ENCODE measurements around the gene SNX5. TPM values are rescaled to one million over a fixed set of nuclear protein-coding genes. Genes with fewer than 3 reads are reported as not detected.

Gene SNX5
- total and polyA plus RNA-seq, 2 of the 8 experiments (the other 6 are each of a cell fraction or from before 2014, with no cell fraction given): 155 to 194 TPM

DNA sequence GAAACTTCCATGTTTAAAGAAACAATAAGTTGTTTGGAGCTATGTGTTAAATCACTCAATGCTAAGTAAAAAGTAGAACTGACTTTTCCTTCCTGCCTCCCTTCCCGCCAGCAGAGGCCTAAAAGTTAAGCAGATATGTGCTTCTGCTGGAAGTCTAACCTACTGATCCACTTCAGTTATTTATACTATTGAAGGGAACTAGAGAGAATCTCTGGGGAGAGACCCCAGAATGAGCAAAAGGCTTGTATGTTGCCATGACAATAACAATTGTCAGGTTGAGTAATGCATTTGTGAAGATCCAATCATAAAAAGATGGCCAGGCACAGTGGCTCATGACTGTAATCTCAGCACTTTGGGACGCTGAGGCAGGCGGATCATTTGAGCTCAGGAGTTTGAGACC lies 25.0 kb upstream of the SNX5 start:
- no peak overlapping the region for H4K8ac ChIP-seq (ENCODE audit: extremely low read depth, insufficient read depth, low read length)
- no peak overlapping the region for H2BK15ac ChIP-seq (ENCODE audit: low read length)
- no peaks in the 10 kb centered on the region for H3K9me3 ChIP-seq (ENCODE audit: insufficient read depth in 2 of 2, low read depth in 1 of 2, low read length in 1 of 2)
- no peak overlapping the region for H3K23ac ChIP-seq (ENCODE audit: insufficient read length)
- DNase-seq (ENCODE audit: low read depth in 1 of 2, low spot score in 2 of 2): no peak
- H2BK5ac ChIP-seq (ENCODE audit: low read depth, low read length): no peak overlapping the region
- no peak overlapping the region for H3K4me2 ChIP-seq (ENCODE audit: insufficient read depth in 1 of 2, low read depth in 2 of 2, low read length in 2 of 2)
- no peaks in the 10 kb centered on the region for H3K4me1 ChIP-seq (replicated peaks in 1 of 4; ENCODE audit: control insufficient read depth in 3 of 4, insufficient read depth in 4 of 4, low read length in 3 of 4)
- H3K9ac ChIP-seq (replicated peaks in 1 of 4; ENCODE audit: extremely low read depth in 1 of 4, low read depth in 3 of 4, low read length in 3 of 4): no peak overlapping the region
- POLR2A ChIA-PET (ENCODE audit: partially characterized antibody): interaction anchor here (1.1 to 31.5 kb wide), 4 partner anchors 10 to 32 kb away, joined by 3 to 424 read pairs (median 6); partner anchors contain the start of genes MGME1 and SNX5
- CTCF ChIA-PET (ENCODE audit: partially characterized antibody): interaction anchor here (0.6 to 4.1 kb wide), 5 partner anchors 11 to 37 kb away, joined by 3 to 27 read pairs (median 3); no protein-coding TSS in a partner anchor
- WGBS, 2 experiments (ENCODE audit: extremely low coverage in 1 of 2, insufficient coverage in 1 of 2, insufficient read length in 1 of 2, insufficient replicate concordance in 2 of 2, low coverage in 1 of 2, low lambda C conversion rate in 2 of 2, missing lambda C conversion rate in 1 of 2): 89% methylated on average over 3 of the region's 3 CpGs; no CpG with 5 or more reads in 1 of the 2 experiments
- H2AFZ ChIP-seq (ENCODE audit: low read length): no peak overlapping the region
- no peak overlapping the region for H3K56ac ChIP-seq (replicated peaks; ENCODE audit: insufficient read length, low read depth, low read length)
- H3K4ac ChIP-seq (replicated peaks; ENCODE audit: insufficient read length, low read depth, low read length): no peak overlapping the region
- H4K91ac ChIP-seq (replicated peaks; ENCODE audit: insufficient read length, low read length): no peak overlapping the region
- no peak overlapping the region for H2AK5ac ChIP-seq (ENCODE audit: low read depth, low read length)
- FAIRE-seq: no peak
- H3K27ac ChIP-seq (ENCODE audit: low read depth, low read length): no peak overlapping the region
- no peaks in the 10 kb centered on the region for H3K79me1 ChIP-seq (ENCODE audit: low read depth, low read length)
- H2BK12ac ChIP-seq (ENCODE audit: low read depth, low read length): no peak overlapping the region
- no peak for TF ChIP-seq SIN3A (conservative IDR thresholded peaks at IDR 0.05 in 1 of 2, IDR thresholded peaks at IDR 0.05 in 1 of 2; ENCODE audit: low read depth in 1 of 2, low read length in 2 of 2)
- TF ChIP-seq SP1 (IDR thresholded peaks at IDR 0.05; ENCODE audit: low read depth, low read length): no peak
- no peak for TF ChIP-seq SRF (IDR thresholded peaks at IDR 0.05; ENCODE audit: low read depth, low read length)
- TF ChIP-seq CHD2 (IDR thresholded peaks at IDR 0.05; ENCODE audit: low read length): no peak
- no peak for TF ChIP-seq HDAC2 (IDR thresholded peaks at IDR 0.05; ENCODE audit: borderline replicate concordance in 1 of 2, low read depth in 2 of 2, low read length in 2 of 2)
- TF ChIP-seq CHD1 (IDR thresholded peaks at IDR 0.05; ENCODE audit: low read depth, low read length): no peak
- TF ChIP-seq SP2 (IDR thresholded peaks at IDR 0.05; ENCODE audit: low read length): no peak
- TF ChIP-seq KDM1A (IDR thresholded peaks at IDR 0.05; ENCODE audit: borderline replicate concordance, low read length): no peak
- TF ChIP-seq BACH1 (IDR thresholded peaks at IDR 0.05; ENCODE audit: low read length): no peak
- no peak for TF ChIP-seq EP300 (IDR thresholded peaks at IDR 0.05; ENCODE audit: borderline replicate concordance in 1 of 2, low read depth in 2 of 2, low read length in 2 of 2)
- TF ChIP-seq BRCA1 (IDR thresholded peaks at IDR 0.05; ENCODE audit: low read depth, low read length): no peak
- no peak for TF ChIP-seq SUZ12 (IDR thresholded peaks at IDR 0.05; ENCODE audit: low read length)
- TF ChIP-seq PHF8 (conservative IDR thresholded peaks at IDR 0.05; ENCODE audit: low read depth, low read length): no peak
- no peaks in the 10 kb centered on the region; a peak in 1 of 4 replicates for H3K79me2 ChIP-seq (ENCODE audit: control insufficient read depth in 1 of 2, insufficient read depth in 2 of 2, low read length in 2 of 2)
- H3K18ac ChIP-seq (ENCODE audit: extremely low read depth, low read length): no peak overlapping the region
- peaks cover 7 to 31% (median 16%) of the 10 kb centered on the region in 4 experiments; a peak in 7 of 8 replicates for H3K36me3 ChIP-seq (ENCODE audit: control insufficient read depth in 2 of 4, insufficient read depth in 4 of 4, low read length in 3 of 4)
- no peaks in the 10 kb centered on the region for H3K27me3 ChIP-seq (replicated peaks in 1 of 4; ENCODE audit: control insufficient read depth in 3 of 4, extremely low read depth in 1 of 4, insufficient read depth in 3 of 4, low read length in 3 of 4)
- peaks cover 0 to 1% of the 10 kb centered on the region in 2 experiments for H4K20me1 ChIP-seq (replicated peaks in 1 of 2; ENCODE audit: control insufficient read depth in 1 of 2, insufficient read depth in 2 of 2, low read length in 2 of 2)
- H2BK20ac ChIP-seq (ENCODE audit: low read length): no peak overlapping the region
- H4K5ac ChIP-seq (ENCODE audit: insufficient read length, low read depth, low read length): no peak overlapping the region
- H3K23me2 ChIP-seq (ENCODE audit: low read depth, low read length): no peaks in the 10 kb centered on the region
- H3K4me3 ChIP-seq (ENCODE audit: extremely low read depth in 1 of 4, insufficient read depth in 2 of 4, low read depth in 3 of 4, low read length in 4 of 4): no peak overlapping the region
- H2BK120ac ChIP-seq (replicated peaks; ENCODE audit: low read depth, low read length): no peak overlapping the region
- no peak overlapping the region for H3K14ac ChIP-seq (ENCODE audit: insufficient read length)
